SH-SY5Y (cell line): ENCODE measurements around the gene DSCAML1.

ENCODE experiments used
- GATA2 ChIP-seq: IDR thresholded peaks from 2 replicates; pipeline ENCODE4 v1.6.1; 2011; ENCODE audit warnings: mild to moderate bottlenecking, low read depth, low read length
- GATA3 ChIP-seq: IDR thresholded peaks from 2 replicates; pipeline ENCODE4 v1.6.1; 2011; ENCODE audit warnings: low read depth, mild to moderate bottlenecking, low read length, moderate library complexity

DNA sequence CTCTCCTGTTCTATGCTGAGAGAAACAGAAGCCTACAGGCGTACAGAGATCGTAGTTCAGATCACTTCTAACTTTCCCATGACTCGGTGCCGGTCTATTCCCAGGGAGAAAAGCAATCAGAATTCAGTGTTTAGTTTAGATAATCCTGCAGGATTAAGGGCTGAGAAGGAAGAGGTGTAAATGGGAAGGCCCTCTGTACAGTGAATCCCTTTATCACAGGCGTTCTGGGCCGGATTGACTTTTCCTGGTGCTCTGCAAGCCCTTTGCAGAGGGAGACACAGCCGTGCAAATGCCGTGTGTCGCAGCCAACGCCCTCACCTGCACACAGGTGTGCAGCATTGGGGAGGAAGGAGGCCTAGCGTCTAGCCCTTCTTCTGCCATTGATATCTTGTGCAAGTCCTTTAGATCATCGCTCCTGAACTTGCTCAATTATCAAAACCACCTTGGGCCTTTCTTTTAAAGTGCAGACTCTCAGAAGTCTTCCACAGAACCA, 90.6 kb downstream of the DSCAML1 start:
- TF ChIP-seq GATA3 (no peak), GATA2 (no peak)
